ENCODE measurements around the gene NR2F1-AS1. TPM values are rescaled to one million over a fixed set of nuclear protein-coding genes. Genes with fewer than 3 reads are reported as not detected.
A peak's percentile ranks its signal among the peaks of the same experiment; 100 is the strongest.

Gene NR2F1-AS1
- total RNA-seq, 1 donor from 2014 or later, result 49.3 TPM

DNA sequence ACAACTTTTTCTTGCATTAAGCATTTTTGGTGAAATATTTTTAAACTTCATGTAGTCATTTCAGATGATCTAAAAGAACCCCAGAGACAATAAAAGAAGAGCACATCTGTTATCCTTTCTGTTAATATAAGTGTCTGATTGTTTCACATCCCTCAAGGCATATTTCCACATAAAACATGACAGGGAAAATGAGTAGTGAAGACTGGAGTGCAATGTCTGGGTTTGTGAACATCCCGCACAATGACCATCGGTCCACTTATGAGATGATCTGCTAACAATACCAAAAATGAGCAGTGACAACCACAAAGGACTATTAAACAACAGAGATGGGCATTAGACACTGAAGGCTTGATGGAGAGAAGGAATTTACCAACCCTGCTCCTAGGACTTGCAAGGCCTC, 209.1 kb downstream of the NR2F1-AS1 start:
- ATAC-seq, result peak; percentile 55
- intact Hi-C loops (cut with DNase I), result no loop called here
- DNase-seq (ENCODE audit: low spot score), result no peak

DNA sequence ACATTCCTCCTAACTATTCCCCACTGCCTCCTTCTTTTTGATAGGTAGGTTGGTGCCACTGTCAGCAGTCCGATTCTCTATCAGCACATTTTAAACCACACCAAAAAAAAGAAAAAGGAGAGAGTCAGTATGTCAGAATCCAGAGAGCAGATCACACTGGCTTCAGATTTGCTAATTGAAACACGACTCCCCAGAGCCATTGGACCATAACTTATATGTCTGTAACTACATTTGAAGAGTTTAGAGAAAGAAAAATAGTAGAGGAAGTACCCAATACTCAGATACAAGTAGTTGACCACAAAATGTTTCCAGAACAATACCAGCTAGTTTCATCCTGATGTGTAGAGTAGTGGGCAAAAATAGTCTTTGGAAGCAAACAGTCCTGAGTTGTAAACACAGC, 216.6 kb downstream of the NR2F1-AS1 start:
- intact Hi-C loops (cut with DNase I), result no loop called here
- no peak for ATAC-seq

DNA sequence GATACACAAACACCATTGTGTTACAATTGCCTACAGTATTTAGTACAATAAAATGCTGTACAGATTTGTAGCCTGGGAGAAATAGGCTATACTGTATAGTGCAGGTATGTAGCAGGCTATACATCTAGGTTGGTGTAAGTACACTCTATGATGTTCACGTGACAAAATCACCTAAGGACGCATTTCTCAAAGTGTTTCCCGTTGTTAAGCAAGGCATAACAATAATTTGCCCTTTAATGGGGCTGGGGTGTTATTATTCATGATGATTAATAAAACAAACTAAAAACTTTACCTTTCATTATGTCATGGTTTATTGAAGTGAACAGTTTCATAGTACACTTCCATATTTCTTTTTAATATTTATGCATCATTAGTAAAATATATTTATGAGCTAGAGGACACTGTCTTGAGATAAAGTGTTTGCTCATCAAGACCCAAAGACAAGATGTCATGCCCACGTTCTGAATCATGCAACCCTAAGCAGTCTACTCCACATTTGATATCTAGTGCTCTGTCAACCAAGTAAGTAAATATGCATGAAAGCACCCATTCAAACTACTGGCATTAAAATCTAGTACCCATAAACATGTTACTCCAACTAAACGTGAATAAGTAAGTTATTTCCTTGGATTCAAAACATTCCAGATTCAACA, 220.5 kb downstream of the NR2F1-AS1 start:
- intact Hi-C loops (cut with DNase I), result no loop called here
- no peak for DNase-seq (ENCODE audit: low spot score)
- ATAC-seq, result no peak

More for the DNA sequence above, 216.6 kb downstream of the NR2F1-AS1 start:
- no peak for DNase-seq (ENCODE audit: low spot score)

DNA sequence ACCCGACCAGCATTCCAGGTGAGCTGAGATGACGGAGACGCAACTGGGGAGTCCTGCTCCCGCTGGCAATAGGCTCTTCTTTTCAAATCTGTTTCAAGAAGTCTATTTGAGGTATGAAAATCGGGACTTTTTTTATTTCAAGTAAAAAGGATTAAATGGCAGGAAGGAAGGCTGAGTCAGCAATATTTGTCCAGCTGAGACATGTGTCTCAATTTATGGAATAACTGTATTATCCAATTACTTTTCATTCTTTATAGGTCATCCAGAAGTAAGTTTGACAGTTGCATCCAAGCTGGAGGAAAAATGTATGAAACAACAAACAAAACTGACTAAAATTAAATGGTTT, 221.1 kb downstream of the NR2F1-AS1 start:
- ATAC-seq, result no peak
- no peak for DNase-seq (ENCODE audit: low spot score)
- intact Hi-C loops (cut with DNase I), result no loop called here

Other genes starting within 250 kb of the NR2F1-AS1 start
- 181 TPM for gene NR2F1, start 2.0 kb upstream of the NR2F1-AS1 start, total RNA-seq
- gene POU5F2, start 160.4 kb upstream of the NR2F1-AS1 start, total RNA-seq, result 3.7 TPM

Measured in sciatic nerve (tissue), 2 donors.